Mucosa of descending colon (tissue), 3 donors: Measurements from ENCODE around the gene ITGB7. TPM values are rescaled to one million over a fixed set of nuclear protein-coding genes. Genes with fewer than 3 reads are reported as not detected.

Experiments used
- ATAC-seq: fragments of 200-7000 bp; cut with Tn5 transposase; one replicate; pipeline ENCODE4 v1.9.1; 2020; ENCODE audit warnings: mild to moderate bottlenecking, moderate library complexity
- DNase-seq, 3 donors: peaks; one replicate each; pipeline ENCODE4 v3.0.0-alpha.2; 2020
- H3K36me3 ChIP-seq: fragments of 200-600 bp; one replicate; pipeline ENCODE4 v1.8.0; 2021; ENCODE audit warnings: low read depth, mild to moderate bottlenecking
- H3K4me1 ChIP-seq: fragments of 200-600 bp; one replicate; pipeline ENCODE4 v1.8.0; 2021; ENCODE audit warnings: low read depth, mild to moderate bottlenecking
- H3K4me3 ChIP-seq: fragments of 200-600 bp; one replicate; pipeline ENCODE4 v1.8.0; 2021; ENCODE audit warnings: mild to moderate bottlenecking
- H3K9me3 ChIP-seq: fragments of 200-600 bp; one replicate; pipeline ENCODE4 v1.8.0; 2021; ENCODE audit warnings: mild to moderate bottlenecking
- CTCF ChIP-seq: fragments of 200-600 bp; IDR thresholded peaks from one replicate; pipeline ENCODE4 v1.8.0; 2022; ENCODE audit warnings: antibody characterized with exemption, mild to moderate bottlenecking
- intact Hi-C, 2 donors: fragments of 100-400 bp; cut with DNase I in 1 of 2; cut with micrococcal nuclease in 1 of 2; formaldehyde crosslinking; loops; one replicate each; pipeline versions ENCODE4 v1.11.0 to v1.11.1; 2022; cut with DNase I, micrococcal nuclease
- total RNA-seq, 3 donors: library from RNA; stranded (reverse); fragmentation: NEBNext Ultra II Directional in 2 of 3; extraction: Animal tissue kit (Norgen Biotek cat#: 25700) in 2 of 3; gene quantifications; one replicate each; pipeline versions ENCODE4 v1.2.1 to v1.2.4, GENCODE V29; 2021 to 2023
- donor health status: DM: no; HTN: no; CAD: no; lungs with moderate emphysema.
- donor health status: DM: no; HTN: no; CAD: no.
- donor health status: DM: no; HTN: yes; CAD: no.

The ITGB7 gene
- total RNA-seq, 3 donors from 2014 or later, result 6.2 to 13.8 (median 7.3) TPM

GRCh38 chr12:53174881-53175491 is 32.1 kb downstream of the ITGB7 start:
- DNase-seq, result no peak
- H3K4me3 ChIP-seq, result no peak overlapping the region
- H3K36me3 ChIP-seq, result no peaks in the 10 kb centered on the region
- peaks cover 7% of the 10 kb centered on the region for H3K4me1 ChIP-seq
- H3K9me3 ChIP-seq, result no peaks in the 10 kb centered on the region
- ATAC-seq, result peak; percentile 69
- intact Hi-C loops, result no loop called here
- no peak for TF ChIP-seq CTCF

GRCh38 chr12:53173085-53173715 is 33.9 kb downstream of the ITGB7 start:
- no peak for TF ChIP-seq CTCF
- no peak for ATAC-seq
- H3K36me3 ChIP-seq, result no peaks in the 10 kb centered on the region
- no peak overlapping the region for H3K4me3 ChIP-seq
- no peaks in the 10 kb centered on the region for H3K9me3 ChIP-seq
- H3K4me1 ChIP-seq, result peaks cover 7% of the 10 kb centered on the region
- no peak for DNase-seq
- intact Hi-C loops, result no loop called here

DNA sequence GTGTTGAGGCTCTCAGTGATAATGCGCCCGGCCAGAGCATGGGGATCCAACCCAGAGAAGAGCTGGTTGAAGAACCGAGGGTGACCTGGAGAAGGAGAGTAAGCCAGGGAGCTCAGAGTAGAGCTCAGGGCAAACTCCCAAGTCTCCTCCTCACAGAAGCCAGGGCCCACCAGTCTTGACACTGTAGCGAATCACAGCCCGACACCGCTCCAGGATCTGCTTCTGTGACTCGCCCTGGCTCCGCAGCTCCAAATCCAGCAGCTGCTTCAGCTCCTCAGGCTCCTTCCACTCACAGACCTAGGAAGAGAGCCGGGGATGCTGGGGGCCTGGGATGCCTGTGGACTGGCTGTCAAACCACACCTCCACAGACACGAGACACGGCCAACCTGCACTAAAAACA is 34.7 kb downstream of the ITGB7 start:
- intact Hi-C loops, result no loop called here
- H3K4me1 ChIP-seq, result peaks cover 7% of the 10 kb centered on the region
- H3K9me3 ChIP-seq, result no peaks in the 10 kb centered on the region
- TF ChIP-seq CTCF, result no peak
- no peak overlapping the region for H3K4me3 ChIP-seq
- no peak for ATAC-seq
- no peak for DNase-seq
- H3K36me3 ChIP-seq, result no peaks in the 10 kb centered on the region

- TF ChIP-seq CTCF, result no peak
- no peak overlapping the region for H3K4me3 ChIP-seq
- no peak for DNase-seq
- no peaks in the 10 kb centered on the region for H3K9me3 ChIP-seq
- ATAC-seq, result no peak
- H3K36me3 ChIP-seq, result no peaks in the 10 kb centered on the region
- intact Hi-C loops, result no loop called here
- H3K4me1 ChIP-seq, result peaks cover 7% of the 10 kb centered on the region
Measured at GRCh38 chr12:53171725-53172329, 35.2 kb downstream of the ITGB7 start.

GRCh38 chr12:53170876-53171724 is 36.0 kb downstream of the ITGB7 start:
- Histone ChIP-seq H3K36me3 (no peaks in the 10 kb centered on the region), H3K9me3 (no peaks in the 10 kb centered on the region), H3K4me3 (no peak overlapping the region), H3K4me1 (peaks cover 7% of the 10 kb centered on the region)
- TF ChIP-seq CTCF, result no peak
- intact Hi-C loops, result no loop called here
- ATAC-seq (no peak), DNase-seq (no peak)
